Stimulated activated CD8-positive, alpha-beta memory T cell treated with anti-CD3 and anti-CD28 coated beads, Interleukin-12 subunit alpha, Interleukin-12 subunit beta, amount 100 ng/mL, for 4 hours (primary cell): ENCODE results near the gene TRAM1L1.

Experiments used
- DNase-seq: peaks from one replicate; pipeline ENCODE4 v3.0.0-alpha.2; 2020; ENCODE audit warnings: low read depth

TRAM1L1 gene

GRCh38 chr4:117084866-117085701 lies at the start of gene TRAM1L1:
TSS of gene TRAM1L1 (minus strand) at chr4:117085576. CDS start at chr4:117085393, 183 bp downstream.
- DNase-seq: no peak

GRCh38 chr4:117134386-117134785 lies 49.0 kb upstream of the TRAM1L1 start:
- DNase-seq: no peak

GRCh38 chr4:117096886-117097285 lies 11.5 kb upstream of the TRAM1L1 start:
- DNase-seq: no peak

- no peak for DNase-seq
Observed at GRCh38 chr4:117096462-117096861, 11.1 kb upstream of the TRAM1L1 start.

- no peak for DNase-seq
Observed at GRCh38 chr4:117093571-117093970, 8.2 kb upstream of the TRAM1L1 start.

- DNase-seq: no peak
Observed at GRCh38 chr4:117077760-117078159, 7.6 kb downstream of the TRAM1L1 start.

- no peak for DNase-seq
Observed at GRCh38 chr4:117068120-117068519, 17.3 kb downstream of the TRAM1L1 start.

- DNase-seq: no peak
Observed at GRCh38 chr4:117063961-117064696, 21.2 kb downstream of the TRAM1L1 start.

GRCh38 chr4:117042962-117043361 lies 42.4 kb downstream of the TRAM1L1 start:
- DNase-seq: no peak
